Measurements from ENCODE around the gene PLCB1.

DNA sequence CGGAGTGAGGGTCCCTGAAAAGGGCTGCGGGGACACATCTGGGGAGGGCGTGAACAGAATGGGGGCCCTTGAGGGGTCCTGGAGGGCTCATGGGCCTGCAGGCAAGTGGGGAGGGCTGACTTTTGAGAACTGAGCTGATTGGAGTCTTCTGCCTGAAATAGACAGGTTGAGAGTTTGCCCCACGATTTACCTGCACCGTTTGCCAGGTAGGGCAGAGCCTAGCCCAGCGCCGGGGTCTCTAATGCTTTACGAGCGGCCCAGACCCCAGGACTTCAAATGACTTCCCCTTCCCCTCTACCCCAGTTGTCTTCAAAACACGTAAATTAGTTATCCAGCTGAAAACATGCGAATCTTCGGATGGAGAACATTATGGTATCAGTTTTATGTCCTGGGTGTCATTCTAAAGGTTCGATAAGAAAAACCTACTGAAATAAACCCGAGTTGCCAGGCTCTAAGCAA is 1.3 kb downstream of the PLCB1 start:
- no peak for TF ChIP-seq POLR2AphosphoS5 (IDR thresholded peaks at IDR 0.05; ENCODE audit: borderline replicate concordance, low read depth, low read length)
- TF ChIP-seq EZH2 (IDR thresholded peaks at IDR 0.05), result no peak
- no peak for TF ChIP-seq FOXP2 (optimal IDR thresholded peaks at IDR 0.05; ENCODE audit: control extremely low read depth, extremely low read length, insufficient read depth)

All from SK-N-MC (cell line).